ENCODE data around the gene PITX3. TPM values are rescaled to one million over a fixed set of nuclear protein-coding genes. Genes with fewer than 3 reads are reported as not detected.
"Not testable (repeated sequence)": the region's sequence is repeated elsewhere in the genome, so short reads cannot be mapped to it uniquely, and the experiment has no call there.

PITX3 gene
- total and polyA plus RNA-seq, 9 donors = not detected

DNA sequence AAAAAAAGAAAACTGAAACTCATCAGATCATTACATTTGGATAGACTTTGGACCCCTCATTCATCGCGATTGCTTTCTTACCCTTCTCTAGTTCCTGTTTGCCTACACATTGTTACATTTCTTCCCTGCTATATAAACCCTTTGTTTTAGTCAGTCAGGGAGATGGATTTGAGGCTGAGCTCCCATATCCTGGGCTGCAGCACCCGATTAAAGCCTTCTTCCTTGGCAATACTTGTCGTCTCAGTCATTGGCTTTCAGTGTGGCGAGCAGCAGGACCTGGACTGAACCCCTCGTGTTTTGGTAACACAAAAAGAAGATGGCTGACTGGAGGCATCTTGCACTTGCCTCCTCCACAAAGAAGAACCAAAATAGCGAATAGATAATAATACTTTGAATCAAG lies 49.4 kb downstream of the PITX3 start:
- no peak for TF ChIP-seq POLR2A (IDR thresholded peaks at IDR 0.05)
- no peak for TF ChIP-seq EP300 (IDR thresholded peaks at IDR 0.05)
- TF ChIP-seq, protein P1, sequence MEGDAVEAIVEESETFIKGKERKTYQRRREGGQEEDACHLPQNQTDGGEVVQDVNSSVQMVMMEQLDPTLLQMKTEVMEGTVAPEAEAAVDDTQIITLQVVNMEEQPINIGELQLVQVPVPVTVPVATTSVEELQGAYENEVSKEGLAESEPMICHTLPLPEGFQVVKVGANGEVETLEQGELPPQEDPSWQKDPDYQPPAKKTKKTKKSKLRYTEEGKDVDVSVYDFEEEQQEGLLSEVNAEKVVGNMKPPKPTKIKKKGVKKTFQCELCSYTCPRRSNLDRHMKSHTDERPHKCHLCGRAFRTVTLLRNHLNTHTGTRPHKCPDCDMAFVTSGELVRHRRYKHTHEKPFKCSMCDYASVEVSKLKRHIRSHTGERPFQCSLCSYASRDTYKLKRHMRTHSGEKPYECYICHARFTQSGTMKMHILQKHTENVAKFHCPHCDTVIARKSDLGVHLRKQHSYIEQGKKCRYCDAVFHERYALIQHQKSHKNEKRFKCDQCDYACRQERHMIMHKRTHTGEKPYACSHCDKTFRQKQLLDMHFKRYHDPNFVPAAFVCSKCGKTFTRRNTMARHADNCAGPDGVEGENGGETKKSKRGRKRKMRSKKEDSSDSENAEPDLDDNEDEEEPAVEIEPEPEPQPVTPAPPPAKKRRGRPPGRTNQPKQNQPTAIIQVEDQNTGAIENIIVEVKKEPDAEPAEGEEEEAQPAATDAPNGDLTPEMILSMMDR (IDR thresholded peaks at IDR 0.05) = no peak
- Histone ChIP-seq H3K4me1 (ENCODE audit: insufficient read depth) (no peaks in the 10 kb centered on the region), H3K9me3 (no peaks in the 10 kb centered on the region), H3K27me3 (no peaks in the 10 kb centered on the region), H3K36me3 (no peaks in the 10 kb centered on the region), H3K4me3 (no peak overlapping the region), H3K27ac (no peak overlapping the region)
- intact Hi-C loops (cut with DNase I) = no loop called here
- 78 to 81% (median 79%) methylated on average over 7 of the region's 7 CpGs for WGBS, 3 donors
- DNase-seq = no peak

GRCh38 chr10:102188941-102189898 lies 52.1 kb downstream of the PITX3 start:
- H3K4me3 ChIP-seq; intact Hi-C loops (cut with DNase I); DNase-seq; H3K9me3 ChIP-seq; H3K27ac ChIP-seq; H3K36me3 ChIP-seq; H3K4me1 ChIP-seq (ENCODE audit: insufficient read depth); H3K27me3 ChIP-seq: not testable (repeated sequence)
- WGBS, 3 donors = 71 to 75% (median 72%) methylated on average over 5 to 7 of the region's 7 CpGs

DNA sequence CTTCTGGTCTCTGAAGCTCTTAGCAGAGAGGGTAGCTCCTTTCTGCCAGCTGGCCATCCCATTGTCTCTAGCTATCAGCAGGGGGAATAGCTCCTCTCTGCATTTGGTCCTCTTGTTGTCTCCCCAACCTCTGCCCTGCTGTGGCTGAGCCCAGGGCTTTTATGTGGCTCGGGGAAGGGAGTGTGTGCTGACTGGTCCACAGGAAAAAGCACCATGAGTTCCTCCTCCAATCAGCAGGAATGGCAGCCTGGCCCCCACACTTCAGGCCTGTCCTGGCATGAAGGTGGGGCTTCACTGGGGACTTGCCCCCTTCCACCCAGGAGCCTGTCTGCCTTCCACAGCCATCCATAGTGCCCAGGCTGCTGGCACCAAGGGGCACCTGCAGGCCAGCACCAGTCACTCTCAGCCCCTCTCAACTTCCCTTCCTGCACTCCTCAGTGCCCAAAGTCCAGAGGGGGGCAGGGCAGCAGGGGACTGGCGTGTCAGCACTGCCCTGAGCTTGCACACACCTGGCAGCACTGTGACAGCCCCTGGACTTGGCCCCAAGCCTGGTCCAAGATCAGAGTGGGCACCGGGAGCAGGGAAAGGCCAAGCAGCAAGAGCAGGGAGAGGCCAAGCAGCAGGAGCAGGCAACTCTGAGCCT lies 52.9 kb downstream of the PITX3 start:
- Histone ChIP-seq H3K4me1 (ENCODE audit: insufficient read depth) (no peaks in the 10 kb centered on the region), H3K27me3 (no peaks in the 10 kb centered on the region), H3K9me3 (no peaks in the 10 kb centered on the region), H3K4me3 (no peak overlapping the region), H3K27ac (no peak overlapping the region), H3K36me3 (no peaks in the 10 kb centered on the region)
- intact Hi-C loops (cut with DNase I) = no loop called here
- DNase-seq = no peak
- 56 to 82% (median 68%) methylated on average over 3 of the region's 3 CpGs for WGBS, 3 donors
- TF ChIP-seq, protein P1 (IDR thresholded peaks at IDR 0.05) = no peak
- TF ChIP-seq EP300 (IDR thresholded peaks at IDR 0.05) = no peak
- no peak for TF ChIP-seq POLR2A (IDR thresholded peaks at IDR 0.05)

GRCh38 chr10:102185811-102186527 lies 55.3 kb downstream of the PITX3 start:
- no peaks in the 10 kb centered on the region for H3K4me1 ChIP-seq (ENCODE audit: insufficient read depth)
- no peaks in the 10 kb centered on the region for H3K36me3 ChIP-seq
- H3K27ac ChIP-seq = no peak overlapping the region
- TF ChIP-seq, protein P1 (IDR thresholded peaks at IDR 0.05) = no peak
- H3K4me3 ChIP-seq = no peak overlapping the region
- 72 to 79% (median 73%) methylated on average over 15 of the region's 15 CpGs for WGBS, 3 donors
- intact Hi-C loops (cut with DNase I) = no loop called here
- no peaks in the 10 kb centered on the region for H3K27me3 ChIP-seq
- DNase-seq = no peak
- H3K9me3 ChIP-seq = no peaks in the 10 kb centered on the region

Data from ovary (tissue), 9 donors.